Right cardiac atrium (tissue), 5 donors: Measurements from ENCODE around the gene MAN1A2. TPM values are rescaled to one million over a fixed set of nuclear protein-coding genes. Genes with fewer than 3 reads are reported as not detected.
A peak's percentile ranks its signal among the peaks of the same experiment; 100 is the strongest.
"Not testable (repeated sequence)": the region's sequence is repeated elsewhere in the genome, so short reads cannot be mapped to it uniquely, and the experiment has no call there.

ENCODE experiments used
- ATAC-seq, 2 donors: fragments of 200-7000 bp; cut with Tn5 transposase; one replicate each; pipeline versions ENCODE4 v1.8.0 to v1.9.1; 2020; ENCODE audit warnings: moderate library complexity in 2 of 2, mild to moderate bottlenecking in 1 of 2
- DNase-seq, 3 donors: peaks; one replicate each; pipeline ENCODE4 v3.0.0-alpha.2; 2020
- H3K27ac ChIP-seq: one replicate; pipeline ENCODE4 v1.5.1; 2013; ENCODE audit warnings: mild to moderate bottlenecking, low read length, control low read depth, moderate library complexity
- H3K27me3 ChIP-seq: one replicate; pipeline ENCODE4 v1.6.1; 2013; ENCODE audit not compliant: control insufficient read depth, insufficient read depth
- H3K4me1 ChIP-seq: one replicate; pipeline ENCODE4 v1.6.1; 2013; ENCODE audit warnings: low read length; ENCODE audit not compliant: control insufficient read depth, insufficient read depth
- H3K4me3 ChIP-seq: one replicate; pipeline ENCODE4 v1.5.1; 2013; ENCODE audit warnings: low read length, control low read depth
- H3K9me3 ChIP-seq: one replicate; pipeline ENCODE4 v1.6.1; 2013; ENCODE audit warnings: low read length; ENCODE audit not compliant: control insufficient read depth
- WGBS: extraction: QIAGEN DNeasy Blood & Tissue Kit; methylation state at CpG from one replicate; pipeline ENCODE4 v1.1.7; 2013; 5-methylcytosine and 5-hydroxymethylcytosine counted together
- intact Hi-C, 4 donors: fragments of 100-400 bp; cut with DNase I; formaldehyde crosslinking; loops; one replicate each; pipeline versions ENCODE4 v1.11.0 to v1.14.0; 2022 to 2023
- polyA plus RNA-seq: library from polyadenylated mRNA; stranded (reverse); fragments of 200-250 nt; gene quantifications from one replicate; pipeline ENCODE4 v1.2.3, GENCODE V29; 2013
- total RNA-seq, 4 donors: library from RNA; stranded (reverse); fragmentation: NEBNext Ultra II Directional; extraction: Animal tissue kit (Norgen Biotek cat#: 25700); gene quantifications; one replicate each; pipeline ENCODE4 v1.2.1, GENCODE V29; 2021
- donor health status: healthy with polysubstance abuse.
- donor health status: DM: no; HTN: yes; CAD: no.
- donor health status: DM: no; HTN: no; CAD: no.
- donor health status: DM: no; HTN: yes; CAD: no; lungs with severe emphysema.
- donor health status: DM: yes; HTN: yes; CAD: no.

Gene MAN1A2
- total and polyA plus RNA-seq, 5 donors: 8.8 to 49.0 (median 43.4) TPM

- Histone ChIP-seq H3K27ac (no peak overlapping the region), H3K27me3 (no peaks in the 10 kb centered on the region), H3K4me3 (no peak overlapping the region), H3K4me1 (no peaks in the 10 kb centered on the region), H3K9me3 (no peaks in the 10 kb centered on the region)
- DNase-seq: no peak
- 53% methylated on average over 10 of the region's 10 CpGs for WGBS
- intact Hi-C loops: loop anchor here (5.0 to 10.0 kb wide), 4 partner anchors 67 to 220 kb away; partner anchors contain the start of gene TENT5C (in 1 of the 4)
- no peak for ATAC-seq
Measured at GRCh38 chr1:117537291-117537920, 170.2 kb downstream of the MAN1A2 start.

GRCh38 chr1:117540532-117540931, 173.3 kb downstream of the MAN1A2 start:
- ATAC-seq: no peak
- intact Hi-C loops: loop anchor here in 1 of 4 donors (5.0 kb wide), 1 partner anchor 132 kb away; no protein-coding TSS in a partner anchor
- WGBS: 91% methylated on average over 6 of the region's 6 CpGs

DNA sequence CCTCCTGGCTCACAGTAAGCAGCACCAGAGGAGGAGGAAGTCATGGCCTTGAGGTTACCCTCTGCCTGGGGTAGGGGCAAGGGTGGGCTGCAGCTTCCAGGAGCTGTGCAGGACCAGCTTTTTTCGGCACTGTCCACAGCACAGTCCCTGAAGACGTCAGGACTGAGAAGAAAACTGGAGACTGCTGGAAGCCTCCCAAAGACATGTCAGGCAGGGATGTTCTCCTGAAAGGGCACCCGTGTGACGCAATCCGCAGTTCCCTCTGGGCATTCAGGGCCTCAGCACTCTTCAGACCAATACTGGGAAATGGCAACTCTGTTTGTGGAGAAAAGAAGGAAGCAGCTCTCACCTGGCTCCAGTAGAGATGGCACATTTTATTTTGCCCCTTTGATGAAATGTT, 173.8 kb downstream of the MAN1A2 start:
- Histone ChIP-seq H3K27me3 (no peaks in the 10 kb centered on the region), H3K9me3 (no peaks in the 10 kb centered on the region), H3K4me3 (no peak overlapping the region), H3K4me1 (no peaks in the 10 kb centered on the region), H3K27ac (no peak overlapping the region)
- WGBS: 78% methylated on average over 5 of the region's 5 CpGs
- DNase-seq (peak in 1 of 3 donors; percentile 48), ATAC-seq (peak in 1 of 2 donors; percentile 26)
- intact Hi-C loops: loop anchor here in 1 of 4 donors (5.0 kb wide), 1 partner anchor 131 kb away; no protein-coding TSS in a partner anchor

More at GRCh38 chr1:117540532-117540931, 173.3 kb downstream of the MAN1A2 start:
- no peaks in the 10 kb centered on the region for H3K9me3 ChIP-seq
- no peak overlapping the region for H3K4me3 ChIP-seq
- no peak for DNase-seq
- no peak overlapping the region for H3K27ac ChIP-seq
- H3K27me3 ChIP-seq: no peaks in the 10 kb centered on the region
- no peaks in the 10 kb centered on the region for H3K4me1 ChIP-seq

DNA sequence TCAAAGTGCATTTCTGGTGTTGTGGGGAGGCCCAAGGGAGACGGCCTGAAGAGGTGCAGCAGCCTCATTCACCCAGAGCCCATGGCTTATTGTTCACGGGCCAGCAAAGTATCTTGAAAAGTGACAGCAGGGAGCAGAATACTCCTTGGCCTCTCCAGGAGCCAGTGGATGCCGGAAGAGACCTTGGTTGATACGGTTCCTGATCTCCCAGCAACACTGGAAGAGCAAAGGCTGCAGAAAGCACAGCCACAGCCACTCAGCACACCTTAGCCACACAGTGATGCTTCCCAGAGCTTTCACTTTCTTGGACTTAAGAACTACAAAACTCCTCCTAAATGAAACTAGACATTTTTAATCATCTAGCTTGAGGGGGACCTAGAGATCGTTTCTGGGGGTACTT, 174.3 kb downstream of the MAN1A2 start:
- DNase-seq: no peak
- Histone ChIP-seq H3K27me3 (no peaks in the 10 kb centered on the region), H3K27ac (no peak overlapping the region), H3K9me3 (no peaks in the 10 kb centered on the region), H3K4me1 (no peaks in the 10 kb centered on the region), H3K4me3 (no peak overlapping the region)
- intact Hi-C loops: loop anchor here in 1 of 4 donors (5.0 kb wide), 1 partner anchor 131 kb away; no protein-coding TSS in a partner anchor
- WGBS: 76% methylated on average over 5 of the region's 5 CpGs
- ATAC-seq: no peak

- Histone ChIP-seq H3K9me3 (no peaks in the 10 kb centered on the region), H3K27ac (no peak overlapping the region), H3K4me3 (no peak overlapping the region), H3K4me1 (no peaks in the 10 kb centered on the region), H3K27me3 (no peaks in the 10 kb centered on the region)
- intact Hi-C loops: loop anchor here in 1 of 4 donors (5.0 kb wide), 1 partner anchor 128 kb away; no protein-coding TSS in a partner anchor
- DNase-seq: no peak
- no peak for ATAC-seq
- 63% methylated on average over 4 of the region's 4 CpGs for WGBS
Measured at GRCh38 chr1:117544509-117545109, 177.4 kb downstream of the MAN1A2 start.

GRCh38 chr1:117546467-117546866, 179.2 kb downstream of the MAN1A2 start:
- Histone ChIP-seq H3K4me3 (no peak overlapping the region), H3K9me3 (no peaks in the 10 kb centered on the region), H3K27ac (no peak overlapping the region), H3K4me1 (no peaks in the 10 kb centered on the region), H3K27me3 (no peaks in the 10 kb centered on the region)
- DNase-seq (no peak), ATAC-seq (no peak)
- 78% methylated on average over 2 of the region's 2 CpGs for WGBS
- intact Hi-C loops: no loop called here

GRCh38 chr1:117553471-117553870, 186.2 kb downstream of the MAN1A2 start:
- ATAC-seq: no peak
- Histone ChIP-seq H3K27ac (no peak overlapping the region), H3K4me3 (no peak overlapping the region), H3K4me1 (no peaks in the 10 kb centered on the region), H3K27me3 (no peaks in the 10 kb centered on the region), H3K9me3 (no peaks in the 10 kb centered on the region)
- DNase-seq: no peak
- intact Hi-C loops: no loop called here

GRCh38 chr1:117555806-117556205, 188.6 kb downstream of the MAN1A2 start:
- Histone ChIP-seq H3K4me3 (no peak overlapping the region), H3K27me3 (no peaks in the 10 kb centered on the region), H3K27ac (no peak overlapping the region), H3K4me1 (no peaks in the 10 kb centered on the region), H3K9me3 (no peaks in the 10 kb centered on the region)
- ATAC-seq: no peak
- 72% methylated on average over 3 of the region's 3 CpGs for WGBS
- DNase-seq: no peak
- intact Hi-C loops: no loop called here

DNA sequence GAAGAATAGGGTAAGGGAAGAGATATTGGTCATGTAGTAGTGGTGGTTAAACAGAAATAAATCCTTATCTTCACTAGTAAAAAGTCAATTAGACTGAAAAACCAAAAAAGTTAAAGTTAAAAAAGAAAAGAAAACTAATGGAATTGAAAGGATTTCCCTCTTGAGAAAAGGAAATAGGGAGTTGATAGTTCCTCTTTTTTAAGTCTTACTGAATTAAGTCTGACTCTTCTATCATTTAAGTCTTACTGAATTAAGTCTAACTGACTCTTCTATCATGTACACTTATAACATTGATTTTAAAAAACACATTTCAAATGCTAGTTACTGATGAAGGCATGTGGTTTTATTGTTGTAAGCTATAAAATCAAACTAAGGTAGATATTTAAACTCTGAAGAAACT, 189.1 kb downstream of the MAN1A2 start:
- no peaks in the 10 kb centered on the region for H3K27me3 ChIP-seq
- no peaks in the 10 kb centered on the region for H3K9me3 ChIP-seq
- H3K4me1 ChIP-seq: no peaks in the 10 kb centered on the region
- no peak overlapping the region for H3K4me3 ChIP-seq
- DNase-seq (no peak), ATAC-seq (no peak)
- H3K27ac ChIP-seq: no peak overlapping the region
- intact Hi-C loops: no loop called here

DNA sequence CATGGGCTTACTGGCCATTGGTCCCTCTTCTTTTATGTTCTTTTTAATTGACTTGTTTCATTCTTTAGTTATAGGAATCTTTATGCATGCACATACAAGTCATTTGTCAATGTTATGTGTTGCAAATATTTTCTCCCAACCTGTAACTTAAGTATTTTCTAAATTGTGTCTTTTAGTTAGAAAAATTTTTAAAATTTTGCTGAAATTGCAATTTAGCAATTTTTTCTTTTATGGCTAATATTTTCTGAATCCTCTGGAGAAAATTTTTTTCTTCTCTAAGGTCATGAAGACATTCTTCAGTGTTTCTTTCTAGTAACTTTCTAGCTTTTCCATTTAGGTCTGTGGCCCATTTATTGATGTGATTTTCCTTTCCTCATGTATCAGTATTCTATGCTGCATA, 189.7 kb downstream of the MAN1A2 start:
- Histone ChIP-seq H3K4me3 (no peak overlapping the region), H3K9me3 (no peaks in the 10 kb centered on the region), H3K27me3 (no peaks in the 10 kb centered on the region), H3K4me1 (no peaks in the 10 kb centered on the region), H3K27ac (no peak overlapping the region)
- intact Hi-C loops: no loop called here
- ATAC-seq (no peak), DNase-seq (no peak)

GRCh38 chr1:117558451-117558850, 191.2 kb downstream of the MAN1A2 start:
- H3K27me3 ChIP-seq, H3K4me3 ChIP-seq, intact Hi-C loops, DNase-seq, H3K9me3 ChIP-seq, H3K4me1 ChIP-seq, H3K27ac ChIP-seq, ATAC-seq: not testable (repeated sequence)
